SU-DHL-6 (cell line): ENCODE measurements around the gene CPLX1.

ENCODE experiments used
- H2AFZ ChIP-seq: fragments of 200-600 bp; sonication (generic); 2 replicates; pipeline ENCODE4 v1.6.1; 2014; ENCODE audit warnings: low read depth, mild to moderate bottlenecking, moderate library complexity, mixed read lengths, antibody characterized with exemption, low read length; ENCODE audit not compliant: severe bottlenecking
- H3F3A ChIP-seq: fragments of 200-600 bp; shearing (Covaris generic); 2 replicates; pipeline ENCODE4 v1.6.0; 2016; ENCODE audit warnings: antibody characterized with exemption, mild to moderate bottlenecking; ENCODE audit not compliant: insufficient read depth
- H3K27ac ChIP-seq: fragments of 200-600 bp; sonication (generic); 2 replicates; pipeline ENCODE4 v1.5.1; 2016; ENCODE audit warnings: low read depth, mild to moderate bottlenecking, low read length, moderate library complexity, mixed read lengths
- H3K27me3 ChIP-seq: fragments of 200-600 bp; sonication (generic), shearing (Covaris generic); 2 replicates; pipeline ENCODE4 v1.6.0; 2014; ENCODE audit warnings: mild to moderate bottlenecking, low read length
- H3K36me3 ChIP-seq: fragments of 200-600 bp; sonication (generic); 2 replicates; pipeline ENCODE4 v1.6.1; 2014; ENCODE audit warnings: mild to moderate bottlenecking, low read length, mixed read lengths
- H3K4me2 ChIP-seq: fragments of 300-600, 200-600 bp; shearing (Covaris generic), sonication (generic); 2 replicates; pipeline ENCODE4 v1.6.0; 2014; ENCODE audit warnings: low read length, low read depth, mild to moderate bottlenecking; ENCODE audit not compliant: poor library complexity, severe bottlenecking
- H3K4me3 ChIP-seq: fragments of 200-600 bp; sonication (generic); 2 replicates; pipeline ENCODE4 v1.5.1; 2014; ENCODE audit warnings: antibody characterized with exemption, low read length, mild to moderate bottlenecking, mixed read lengths; ENCODE audit not compliant: insufficient read depth, poor library complexity, severe bottlenecking
- H3K79me2 ChIP-seq: fragments of 200-600 bp; sonication (generic); 2 replicates; pipeline ENCODE4 v1.6.1; 2014; ENCODE audit warnings: mild to moderate bottlenecking, low read length, moderate library complexity; ENCODE audit not compliant: insufficient read depth
- H3K9ac ChIP-seq: fragments of 200-600 bp; sonication (generic); 2 replicates; pipeline ENCODE4 v1.7.0; 2014; ENCODE audit warnings: mild to moderate bottlenecking, low read length
- H3K9me2 ChIP-seq: fragments of 200-600 bp; sonication (generic); replicated peaks from 2 replicates; pipeline ENCODE4 v1.6.1; 2014; ENCODE audit warnings: low read length; ENCODE audit not compliant: insufficient read depth
- H3K9me3 ChIP-seq: fragments of 200-600 bp; sonication (generic); 2 replicates; pipeline ENCODE4 v1.6.1; 2014; ENCODE audit warnings: low read length, mixed read lengths; ENCODE audit not compliant: insufficient read depth
- H4K20me1 ChIP-seq: fragments of 200-600 bp; sonication (generic); 2 replicates; pipeline ENCODE4 v1.6.1; 2014; ENCODE audit warnings: low read depth, mild to moderate bottlenecking, antibody characterized with exemption, low read length, moderate library complexity, mixed read lengths
- EZH2phosphoT487 ChIP-seq: fragments of 200-600 bp; sonication (generic), shearing (Covaris generic); conservative IDR thresholded peaks from 2 replicates; pipeline ENCODE4 v1.6.1; 2018; ENCODE audit warnings: mild to moderate bottlenecking, antibody characterized with exemption, low read length, moderate library complexity, mixed read lengths
- TF ChIP-seq, protein P1 (sequence below): fragments of 200-600 bp; sonication (generic); IDR thresholded peaks from one replicate; pipeline ENCODE4 v1.5.1; 2017; ENCODE audit warnings: antibody characterized with exemption, mild to moderate bottlenecking, low read length, moderate library complexity; ENCODE audit not compliant: insufficient read depth, poor library complexity, severe bottlenecking

The CPLX1 gene

DNA sequence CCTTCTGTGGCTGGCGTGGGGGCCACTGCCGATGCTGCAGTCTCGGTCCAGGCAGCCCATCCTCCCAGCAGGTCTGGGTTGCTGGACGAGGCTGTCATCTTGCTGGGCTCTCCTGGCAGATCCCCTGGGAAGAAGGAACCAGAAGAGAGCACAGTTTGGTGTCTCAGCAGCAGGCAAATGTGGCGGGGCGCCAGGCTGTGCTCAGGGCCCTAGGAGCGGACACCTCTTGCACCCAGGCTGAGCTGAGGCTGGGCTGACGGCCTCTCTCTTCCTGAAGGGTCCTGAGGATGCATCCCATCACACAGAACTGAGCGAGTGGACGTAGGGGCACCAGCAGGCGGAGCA, 39.2 kb upstream of the CPLX1 start:
- Histone ChIP-seq H3K79me2 (no peaks in the 10 kb centered on the region), H3K9ac (no peak overlapping the region), H3K9me3 (no peaks in the 10 kb centered on the region), H3K36me3 (no peaks in the 10 kb centered on the region), H3F3A (no peaks in the 10 kb centered on the region), H3K4me3 (no peak overlapping the region), H3K27ac (no peak overlapping the region), H3K9me2 (no peaks in the 10 kb centered on the region), H3K27me3 (no peaks in the 10 kb centered on the region), H4K20me1 (no peaks in the 10 kb centered on the region), H2AFZ (no peak overlapping the region), H3K4me2 (no peak overlapping the region)
- TF ChIP-seq, protein P1, sequence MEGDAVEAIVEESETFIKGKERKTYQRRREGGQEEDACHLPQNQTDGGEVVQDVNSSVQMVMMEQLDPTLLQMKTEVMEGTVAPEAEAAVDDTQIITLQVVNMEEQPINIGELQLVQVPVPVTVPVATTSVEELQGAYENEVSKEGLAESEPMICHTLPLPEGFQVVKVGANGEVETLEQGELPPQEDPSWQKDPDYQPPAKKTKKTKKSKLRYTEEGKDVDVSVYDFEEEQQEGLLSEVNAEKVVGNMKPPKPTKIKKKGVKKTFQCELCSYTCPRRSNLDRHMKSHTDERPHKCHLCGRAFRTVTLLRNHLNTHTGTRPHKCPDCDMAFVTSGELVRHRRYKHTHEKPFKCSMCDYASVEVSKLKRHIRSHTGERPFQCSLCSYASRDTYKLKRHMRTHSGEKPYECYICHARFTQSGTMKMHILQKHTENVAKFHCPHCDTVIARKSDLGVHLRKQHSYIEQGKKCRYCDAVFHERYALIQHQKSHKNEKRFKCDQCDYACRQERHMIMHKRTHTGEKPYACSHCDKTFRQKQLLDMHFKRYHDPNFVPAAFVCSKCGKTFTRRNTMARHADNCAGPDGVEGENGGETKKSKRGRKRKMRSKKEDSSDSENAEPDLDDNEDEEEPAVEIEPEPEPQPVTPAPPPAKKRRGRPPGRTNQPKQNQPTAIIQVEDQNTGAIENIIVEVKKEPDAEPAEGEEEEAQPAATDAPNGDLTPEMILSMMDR = no peak
- no peak for TF ChIP-seq EZH2phosphoT487

DNA sequence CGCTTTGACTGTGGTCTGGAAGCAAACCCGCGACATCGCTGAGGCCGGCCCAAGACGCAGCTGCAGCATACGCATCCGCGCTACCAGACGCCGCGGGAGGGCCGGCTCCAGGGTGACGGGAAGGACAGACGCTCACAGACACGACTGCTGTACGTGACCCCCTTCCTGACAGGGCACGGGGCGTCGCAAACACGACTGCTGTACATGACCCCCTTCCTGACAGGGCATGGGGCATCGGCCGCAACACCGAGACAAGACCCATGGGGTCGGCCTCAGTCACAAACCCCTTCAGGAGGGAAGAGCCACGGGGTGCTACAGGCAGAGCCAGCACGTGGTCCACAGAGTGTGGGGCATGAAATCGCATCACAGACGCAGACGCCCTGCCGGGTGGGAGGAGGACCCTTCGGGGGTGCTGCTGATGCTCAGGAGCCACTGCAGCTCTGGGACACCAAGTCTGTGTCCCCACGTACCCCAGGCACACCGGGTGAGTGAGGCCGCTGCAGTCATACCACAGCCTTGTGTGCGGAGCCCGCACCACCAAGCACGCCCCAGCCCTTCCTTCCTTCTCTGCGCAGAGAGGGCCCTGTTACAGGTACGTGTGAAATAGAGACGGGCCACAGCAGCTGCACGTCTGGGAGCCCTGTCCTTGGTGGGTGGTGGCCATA, 38.7 kb upstream of the CPLX1 start:
- H3K79me2 ChIP-seq = no peaks in the 10 kb centered on the region
- TF ChIP-seq, protein P1 = no peak
- no peak for TF ChIP-seq EZH2phosphoT487
- no peaks in the 10 kb centered on the region for H3K9me2 ChIP-seq
- 0 out of 2 replicates have a peak, but pooled peaks cover 2% of the 10 kb centered on the region for H3K36me3 ChIP-seq
- no peaks in the 10 kb centered on the region for H3K27me3 ChIP-seq
- no peaks in the 10 kb centered on the region for H4K20me1 ChIP-seq
- H2AFZ ChIP-seq = no peak overlapping the region
- H3K27ac ChIP-seq = no peak overlapping the region
- H3F3A ChIP-seq = no peaks in the 10 kb centered on the region
- H3K4me2 ChIP-seq = no peak overlapping the region
- no peaks in the 10 kb centered on the region for H3K9me3 ChIP-seq
- no peak overlapping the region for H3K9ac ChIP-seq
- no peak overlapping the region for H3K4me3 ChIP-seq

DNA sequence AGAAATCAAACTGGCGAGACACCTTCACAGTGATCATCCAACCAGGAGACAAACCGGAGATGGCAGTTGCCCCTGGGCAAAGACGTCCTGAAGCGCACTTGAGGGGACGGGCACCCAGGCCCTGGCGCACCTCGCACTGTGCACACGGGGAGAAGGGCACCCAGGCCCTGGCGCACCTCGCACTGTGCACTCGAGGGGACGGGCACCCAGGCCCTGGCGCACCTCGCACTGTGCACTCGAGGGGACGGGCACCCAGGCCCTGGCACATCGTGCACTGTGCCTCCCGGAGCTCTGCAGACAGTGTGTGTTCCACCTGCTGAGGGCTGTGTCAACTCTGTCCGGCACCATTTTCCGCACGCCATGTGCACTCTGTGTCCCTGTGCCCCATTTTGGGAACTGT, 34.6 kb upstream of the CPLX1 start:
- Histone ChIP-seq H3K27me3 (no peaks in the 10 kb centered on the region), H3K27ac (no peak overlapping the region), H4K20me1 (no peaks in the 10 kb centered on the region), H3K36me3 (peaks cover 19% of the 10 kb centered on the region), H3K4me3 (no peak overlapping the region), H3F3A (peaks cover 18% of the 10 kb centered on the region), H2AFZ (no peak overlapping the region), H3K79me2 (no peaks in the 10 kb centered on the region), H3K9me2 (no peaks in the 10 kb centered on the region), H3K9ac (no peak overlapping the region), H3K4me2 (no peak overlapping the region), H3K9me3 (peaks cover 20% of the 10 kb centered on the region; the same call in 1 of the 2 replicates)
- TF ChIP-seq, protein P1 = no peak
- no peak for TF ChIP-seq EZH2phosphoT487
